IMR-90 (cell line): ENCODE results near the gene HSF2. TPM values are rescaled to one million over a fixed set of nuclear protein-coding genes. Genes with fewer than 3 reads are reported as not detected.
A peak's percentile ranks its signal among the peaks of the same experiment; 100 is the strongest.

Experiments
- ATAC-seq: fragments of 200-7000 bp; cut with Tn5 transposase; 2 replicates; pipeline ENCODE4 v1.9.1; 2020; ENCODE audit warnings: low read depth, mild to moderate bottlenecking, moderate library complexity
- BruUV-seq: library from RNA; stranded (reverse); fragments of 400-500 nt; replicated peaks from 2 replicates; lab custom pipeline; 2021; lab: Mats Ljungman, UMichigan
- CTCF ChIA-PET: fragments of 300-600 bp; formaldehyde crosslinking; extraction: SDS; loops from one replicate; lab custom pipeline; 2021; ENCODE audit warnings: antibody characterized with exemption; lab: Yijun Ruan, JAX
- POLR2A ChIA-PET: fragments of 300-600 bp; sonication (Branson Sonifier 250); formaldehyde crosslinking; loops from one replicate; lab custom pipeline; 2022; ENCODE audit warnings: antibody characterized with exemption; ENCODE audit not compliant: unreplicated experiment; lab: Charles Lee
- DNase-seq: peaks from one replicate; pipeline ENCODE4 v3.0.0; 2013
- H2AFZ ChIP-seq: replicated peaks from 2 replicates; pipeline ENCODE3; 2013; ENCODE audit warnings: low read length, mild to moderate bottlenecking; ENCODE audit not compliant: poor library complexity
- H2AK5ac ChIP-seq: 2 replicates; pipeline ENCODE4 v1.6.1; 2013; ENCODE audit warnings: low read depth, low read length, inconsistent platforms
- H2AK9ac ChIP-seq: replicated peaks from 2 replicates; pipeline ENCODE3; 2013; ENCODE audit warnings: mild to moderate bottlenecking, low read depth, low read length, moderate library complexity; ENCODE audit not compliant: poor library complexity
- H2BK120ac ChIP-seq: 2 replicates; pipeline ENCODE4 v1.6.1; 2013; ENCODE audit warnings: low read depth, low read length, inconsistent platforms
- H2BK15ac ChIP-seq: 3 replicates; pipeline ENCODE4 v1.6.1; 2013; ENCODE audit warnings: low read depth, low read length, inconsistent platforms
- H2BK20ac ChIP-seq: 2 replicates; pipeline ENCODE4 v1.6.1; 2013; ENCODE audit warnings: low read depth, mild to moderate bottlenecking, inconsistent platforms, low read length, moderate library complexity
- H2BK5ac ChIP-seq: 2 replicates; pipeline ENCODE4 v1.6.1; 2013; ENCODE audit warnings: mild to moderate bottlenecking, low read depth, low read length, inconsistent platforms; ENCODE audit not compliant: poor library complexity, severe bottlenecking
- H3K14ac ChIP-seq: replicated peaks from 2 replicates; pipeline ENCODE4 v1.6.1; 2013; ENCODE audit warnings: low read depth, low read length, inconsistent platforms
- H3K18ac ChIP-seq: 2 replicates; pipeline ENCODE4 v1.6.1; 2013; ENCODE audit warnings: low read depth, low read length, control low read depth
- H3K23ac ChIP-seq: 2 replicates; pipeline ENCODE4 v1.6.1; 2013; ENCODE audit warnings: low read depth, low read length, inconsistent platforms
- H3K27ac ChIP-seq: 2 replicates; pipeline ENCODE4 v1.5.1; 2013; ENCODE audit warnings: mild to moderate bottlenecking, control low read depth, low read length; ENCODE audit not compliant: insufficient read depth
- H3K27me3 ChIP-seq: 2 replicates; pipeline ENCODE4 v1.6.1; 2013; ENCODE audit warnings: low read length; ENCODE audit not compliant: control insufficient read depth, insufficient read depth
- H3K36me3 ChIP-seq: 2 replicates; pipeline ENCODE4 v1.6.1; 2013; ENCODE audit warnings: low read length, mixed read lengths; ENCODE audit not compliant: control insufficient read depth, insufficient read depth
- H3K4ac ChIP-seq: 2 replicates; pipeline ENCODE4 v1.6.1; 2013; ENCODE audit warnings: low read depth, low read length, inconsistent platforms
- H3K4me1 ChIP-seq: 2 replicates; pipeline ENCODE4 v1.6.1; 2013; ENCODE audit warnings: low read length, mixed read lengths; ENCODE audit not compliant: control insufficient read depth, insufficient read depth
- H3K4me2 ChIP-seq: 2 replicates; pipeline ENCODE4 v1.6.1; 2013; ENCODE audit warnings: low read depth, mild to moderate bottlenecking, control low read depth, low read length, moderate library complexity
- H3K4me3 ChIP-seq: 2 replicates; pipeline ENCODE4 v1.5.1; 2013; ENCODE audit warnings: low read depth, mild to moderate bottlenecking, control low read depth, low read length, moderate library complexity; ENCODE audit not compliant: insufficient read depth
- H3K56ac ChIP-seq: 2 replicates; pipeline ENCODE4 v1.6.1; 2013; ENCODE audit warnings: low read length, inconsistent platforms; ENCODE audit not compliant: insufficient read depth; ENCODE audit errors: extremely low read depth
- H3K79me1 ChIP-seq, 2 experiments: 2 replicates each; pipeline ENCODE4 v1.6.1; 2013; ENCODE audit warnings: low read length in 2 of 2, inconsistent platforms in 1 of 2, low read depth in 1 of 2
- H3K9ac ChIP-seq: 2 replicates; pipeline ENCODE4 v1.6.1; 2013; ENCODE audit warnings: low read depth, low read length, control low read depth
- H3K9me1 ChIP-seq: 2 replicates; pipeline ENCODE4 v1.6.1; 2013; ENCODE audit warnings: low read length, inconsistent platforms; ENCODE audit not compliant: insufficient read depth
- H3K9me3 ChIP-seq: 2 replicates; pipeline ENCODE4 v1.6.1; 2013; ENCODE audit warnings: low read length; ENCODE audit not compliant: control insufficient read depth, insufficient read depth
- H4K20me1 ChIP-seq: 2 replicates; pipeline ENCODE4 v1.6.1; 2013; ENCODE audit warnings: low read length, inconsistent platforms; ENCODE audit not compliant: insufficient read depth
- H4K5ac ChIP-seq: 2 replicates; pipeline ENCODE4 v1.6.1; 2013; ENCODE audit warnings: mild to moderate bottlenecking, low read depth, low read length, control low read depth
- H4K8ac ChIP-seq, 2 experiments: 2 replicates each; pipeline ENCODE4 v1.6.1; 2013; ENCODE audit warnings: low read depth in 2 of 2, low read length in 2 of 2, control low read depth in 1 of 2, inconsistent platforms in 1 of 2
- H4K91ac ChIP-seq: 2 replicates; pipeline ENCODE4 v1.6.1; 2013; ENCODE audit warnings: low read depth, low read length, inconsistent platforms; ENCODE audit not compliant: insufficient read depth
- BHLHE40 ChIP-seq: fragments of 150-350 bp; IDR thresholded peaks from 2 replicates; pipeline ENCODE4 v1.6.1; 2016; ENCODE audit warnings: mild to moderate bottlenecking, low read depth, low read length
- CHD1 ChIP-seq: IDR thresholded peaks from 2 replicates; pipeline ENCODE4 v1.6.1; 2012; ENCODE audit warnings: low read depth, low read length, improper control_type of control experiment
- CTCF ChIP-seq: conservative IDR thresholded peaks from 2 replicates; pipeline ENCODE4 v1.5.1; 2012; ENCODE audit warnings: mild to moderate bottlenecking, low read depth, low read length, improper control_type of control experiment
- MXI1 ChIP-seq: IDR thresholded peaks from 2 replicates; pipeline ENCODE4 v1.6.1; 2012; ENCODE audit warnings: low read depth, mild to moderate bottlenecking, low read length, moderate library complexity, borderline replicate concordance
- NFE2L2 ChIP-seq: fragments of 150-350 bp; IDR thresholded peaks from 2 replicates; pipeline ENCODE4 v1.6.1; 2016; ENCODE audit warnings: low read depth, mild to moderate bottlenecking, low read length
- RAD21 ChIP-seq: IDR thresholded peaks from 2 replicates; pipeline ENCODE4 v1.6.1; 2012; ENCODE audit warnings: low read length, improper control_type of control experiment
- RFX5 ChIP-seq: IDR thresholded peaks from 2 replicates; pipeline ENCODE4 v1.8.0; 2012; ENCODE audit warnings: low read depth, mild to moderate bottlenecking, low read length, moderate library complexity
- WGBS, 2 experiments: methylation state at CpG; one replicate each; pipeline versions ENCODE4 v1.1.5 to v1.1.7; 2013; ENCODE audit warnings: missing lambda C conversion rate in 2 of 2; ENCODE audit not compliant: insufficient read length in 1 of 2; ENCODE audit errors: extremely low coverage in 2 of 2; 5-methylcytosine and 5-hydroxymethylcytosine counted together
- dilution Hi-C: fragments of 300-500 bp; cut with HindIII; formaldehyde crosslinking; loops from one replicate; pipeline ENCODE4 v1.14.3; 2018; ENCODE audit warnings: low sequenced_read_pairs; ENCODE audit not compliant: unreplicated experiment
- in situ Hi-C: fragments of 300-500 bp; cut with MboI; formaldehyde crosslinking; loops from 3 replicates; pipeline ENCODE4 v1.14.3; 2019; ENCODE audit warnings: low sequenced_read_pairs, inconsistent platforms, mixed read lengths
- intact Hi-C: fragments of 100-400 bp; cut with micrococcal nuclease; formaldehyde crosslinking; loops from 2 replicates; pipeline ENCODE4 v1.10.0; 2022
- polyA plus RNA-seq, 3 experiments: library from polyadenylated mRNA; depleted of rRNA; stranded (reverse); fragments of >200 nt; gene quantifications; 2 replicates each; pipeline ENCODE4 v1.2.3, GENCODE V29; 2012; ENCODE audit warnings: low replicate concordance in 1 of 3
- total RNA-seq: library from RNA; depleted of rRNA; stranded (reverse); fragments of >200 nt; gene quantifications from 2 replicates; pipeline ENCODE4 v1.2.3, GENCODE V29; 2012
- TF ChIP-seq, protein P1 (sequence below): fragments of 150-350 bp; IDR thresholded peaks from 2 replicates; pipeline ENCODE4 v1.6.1; 2016; ENCODE audit warnings: low read depth, mild to moderate bottlenecking, low read length, moderate library complexity, borderline replicate concordance

Gene HSF2
- total and polyA plus RNA-seq, 2 of the 4 experiments (the other 2 are of a cell fraction): 17.6 to 28.9 TPM

GRCh38 chr6:122376246-122376645, 23.2 kb upstream of the HSF2 start:
- no peak overlapping the region for H4K5ac ChIP-seq
- H3K9ac ChIP-seq: no peak overlapping the region
- H3K27ac ChIP-seq: no peak overlapping the region
- no peak overlapping the region for H2BK15ac ChIP-seq
- no peaks in the 10 kb centered on the region for H3K9me1 ChIP-seq
- intact Hi-C loops: no loop called here
- H2BK5ac ChIP-seq: no peak overlapping the region
- no peak overlapping the region for H3K23ac ChIP-seq
- H2AK5ac ChIP-seq: no peak overlapping the region
- H4K8ac ChIP-seq: no peak overlapping the region
- H4K91ac ChIP-seq: no peak overlapping the region
- peak overlapping the region; percentile 35; the same call in 1 of the 2 replicates for H3K4me2 ChIP-seq
- H3K56ac ChIP-seq: no peak overlapping the region
- no peak overlapping the region for H3K4me3 ChIP-seq
- ATAC-seq: no peak
- no peaks in the 10 kb centered on the region for H3K79me1 ChIP-seq
- H3K14ac ChIP-seq: no peak overlapping the region
- WGBS, 2 experiments: no CpG with 5 or more reads among the region's 3 CpGs
- H4K20me1 ChIP-seq: no peaks in the 10 kb centered on the region
- H2BK120ac ChIP-seq: no peak overlapping the region
- no peaks in the 10 kb centered on the region for H3K27me3 ChIP-seq
- no peak overlapping the region for H3K4ac ChIP-seq
- H3K36me3 ChIP-seq: no peaks in the 10 kb centered on the region
- dilution Hi-C loops: no loop called here
- TF ChIP-seq BHLHE40: no peak
- TF ChIP-seq, protein P1, sequence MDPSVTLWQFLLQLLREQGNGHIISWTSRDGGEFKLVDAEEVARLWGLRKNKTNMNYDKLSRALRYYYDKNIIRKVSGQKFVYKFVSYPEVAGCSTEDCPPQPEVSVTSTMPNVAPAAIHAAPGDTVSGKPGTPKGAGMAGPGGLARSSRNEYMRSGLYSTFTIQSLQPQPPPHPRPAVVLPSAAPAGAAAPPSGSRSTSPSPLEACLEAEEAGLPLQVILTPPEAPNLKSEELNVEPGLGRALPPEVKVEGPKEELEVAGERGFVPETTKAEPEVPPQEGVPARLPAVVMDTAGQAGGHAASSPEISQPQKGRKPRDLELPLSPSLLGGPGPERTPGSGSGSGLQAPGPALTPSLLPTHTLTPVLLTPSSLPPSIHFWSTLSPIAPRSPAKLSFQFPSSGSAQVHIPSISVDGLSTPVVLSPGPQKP: no peak
- TF ChIP-seq RAD21: no peak
- no peak for TF ChIP-seq CTCF
- TF ChIP-seq NFE2L2: no peak
- no peak for TF ChIP-seq MXI1
- no peak for TF ChIP-seq CHD1
- TF ChIP-seq RFX5: no peak
- H2AFZ ChIP-seq: no peak overlapping the region
- no peak overlapping the region for H3K18ac ChIP-seq
- no peaks in the 10 kb centered on the region for H3K9me3 ChIP-seq
- POLR2A ChIA-PET: no interaction called here
- H3K4me1 ChIP-seq: no peaks in the 10 kb centered on the region
- H2AK9ac ChIP-seq: no peak overlapping the region
- CTCF ChIA-PET: interaction anchor here (0.8 kb wide), 1 partner anchor 154 kb away, joined by 6 read pairs; no protein-coding TSS in a partner anchor
- in situ Hi-C loops: no loop called here
- no peak for DNase-seq
- no peak overlapping the region for H2BK20ac ChIP-seq
- no TSS peak for BruUV-seq
